ENCODE results near the gene CHST9. TPM values are rescaled to one million over a fixed set of nuclear protein-coding genes. Genes with fewer than 3 reads are reported as not detected.

CHST9 gene
- polyA plus RNA-seq, 1 donor from 2014 or later = 0.32 TPM

DNA sequence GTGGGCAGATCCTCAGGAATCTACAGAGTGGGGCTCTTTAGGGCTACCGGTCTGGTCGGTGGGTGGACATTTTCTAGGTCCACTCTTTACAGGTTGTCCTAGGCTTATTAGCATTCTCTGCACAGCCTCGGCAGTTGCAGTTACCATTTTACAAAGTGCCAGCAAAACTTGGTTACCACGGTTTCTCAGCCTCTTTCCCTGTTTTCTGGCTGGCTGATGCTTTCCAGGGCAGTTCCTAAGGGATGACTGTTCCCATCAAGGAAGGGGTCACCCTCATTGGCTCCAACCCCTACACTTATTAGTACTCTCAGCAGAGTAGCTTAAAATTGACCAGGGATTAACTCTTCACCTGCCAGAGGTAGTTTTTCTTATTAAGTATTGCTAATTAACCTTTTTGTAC is 317.6 kb downstream of the CHST9 start:
- Histone ChIP-seq H3K4me2 (ENCODE audit: low read length) (no peak overlapping the region), H3F3A (ENCODE audit: insufficient read depth, low read length, poor library complexity, severe bottlenecking) (no peaks in the 10 kb centered on the region), H3K4me3 (ENCODE audit: low read length) (no peak overlapping the region), H3K9me2 (ENCODE audit: insufficient read depth, low read length) (no peaks in the 10 kb centered on the region), H3K79me2 (replicated peaks; ENCODE audit: insufficient read depth, low read length) (no peaks in the 10 kb centered on the region), H3K9me3 (ENCODE audit: low read length) (no peaks in the 10 kb centered on the region), H3K36me3 (ENCODE audit: insufficient read depth, low read length) (no peaks in the 10 kb centered on the region), H3K27ac (ENCODE audit: low read length) (no peak overlapping the region), H4K20me1 (ENCODE audit: insufficient read depth) (no peaks in the 10 kb centered on the region), H3K27me3 (ENCODE audit: insufficient read depth, low read depth, low read length) (peaks cover 16% of the 10 kb centered on the region), H3K9ac (ENCODE audit: low read length) (no peak overlapping the region), H2AFZ (ENCODE audit: low read depth, low read length) (no peak overlapping the region)
- TF ChIP-seq TAF1 (IDR thresholded peaks at IDR 0.05; ENCODE audit: low read depth) (no peak), EP300 (conservative IDR thresholded peaks at IDR 0.05; ENCODE audit: poor library complexity, severe bottlenecking) (no peak), EZH2 (IDR thresholded peaks at IDR 0.05; ENCODE audit: borderline replicate concordance, insufficient read depth, low read length, poor library complexity, severe bottlenecking) (no peak), MXI1 (conservative IDR thresholded peaks at IDR 0.05; ENCODE audit: poor library complexity, severe bottlenecking) (no peak), SMC3 (conservative IDR thresholded peaks at IDR 0.05; ENCODE audit: poor library complexity) (no peak), RAD21 (conservative IDR thresholded peaks at IDR 0.05) (no peak), POLR2AphosphoS5 (IDR thresholded peaks at IDR 0.05) (no peak)
- TF ChIP-seq, protein P1, sequence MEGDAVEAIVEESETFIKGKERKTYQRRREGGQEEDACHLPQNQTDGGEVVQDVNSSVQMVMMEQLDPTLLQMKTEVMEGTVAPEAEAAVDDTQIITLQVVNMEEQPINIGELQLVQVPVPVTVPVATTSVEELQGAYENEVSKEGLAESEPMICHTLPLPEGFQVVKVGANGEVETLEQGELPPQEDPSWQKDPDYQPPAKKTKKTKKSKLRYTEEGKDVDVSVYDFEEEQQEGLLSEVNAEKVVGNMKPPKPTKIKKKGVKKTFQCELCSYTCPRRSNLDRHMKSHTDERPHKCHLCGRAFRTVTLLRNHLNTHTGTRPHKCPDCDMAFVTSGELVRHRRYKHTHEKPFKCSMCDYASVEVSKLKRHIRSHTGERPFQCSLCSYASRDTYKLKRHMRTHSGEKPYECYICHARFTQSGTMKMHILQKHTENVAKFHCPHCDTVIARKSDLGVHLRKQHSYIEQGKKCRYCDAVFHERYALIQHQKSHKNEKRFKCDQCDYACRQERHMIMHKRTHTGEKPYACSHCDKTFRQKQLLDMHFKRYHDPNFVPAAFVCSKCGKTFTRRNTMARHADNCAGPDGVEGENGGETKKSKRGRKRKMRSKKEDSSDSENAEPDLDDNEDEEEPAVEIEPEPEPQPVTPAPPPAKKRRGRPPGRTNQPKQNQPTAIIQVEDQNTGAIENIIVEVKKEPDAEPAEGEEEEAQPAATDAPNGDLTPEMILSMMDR (IDR thresholded peaks at IDR 0.05; ENCODE audit: poor library complexity, severe bottlenecking) = no peak
- TF ChIP-seq, protein P2, sequence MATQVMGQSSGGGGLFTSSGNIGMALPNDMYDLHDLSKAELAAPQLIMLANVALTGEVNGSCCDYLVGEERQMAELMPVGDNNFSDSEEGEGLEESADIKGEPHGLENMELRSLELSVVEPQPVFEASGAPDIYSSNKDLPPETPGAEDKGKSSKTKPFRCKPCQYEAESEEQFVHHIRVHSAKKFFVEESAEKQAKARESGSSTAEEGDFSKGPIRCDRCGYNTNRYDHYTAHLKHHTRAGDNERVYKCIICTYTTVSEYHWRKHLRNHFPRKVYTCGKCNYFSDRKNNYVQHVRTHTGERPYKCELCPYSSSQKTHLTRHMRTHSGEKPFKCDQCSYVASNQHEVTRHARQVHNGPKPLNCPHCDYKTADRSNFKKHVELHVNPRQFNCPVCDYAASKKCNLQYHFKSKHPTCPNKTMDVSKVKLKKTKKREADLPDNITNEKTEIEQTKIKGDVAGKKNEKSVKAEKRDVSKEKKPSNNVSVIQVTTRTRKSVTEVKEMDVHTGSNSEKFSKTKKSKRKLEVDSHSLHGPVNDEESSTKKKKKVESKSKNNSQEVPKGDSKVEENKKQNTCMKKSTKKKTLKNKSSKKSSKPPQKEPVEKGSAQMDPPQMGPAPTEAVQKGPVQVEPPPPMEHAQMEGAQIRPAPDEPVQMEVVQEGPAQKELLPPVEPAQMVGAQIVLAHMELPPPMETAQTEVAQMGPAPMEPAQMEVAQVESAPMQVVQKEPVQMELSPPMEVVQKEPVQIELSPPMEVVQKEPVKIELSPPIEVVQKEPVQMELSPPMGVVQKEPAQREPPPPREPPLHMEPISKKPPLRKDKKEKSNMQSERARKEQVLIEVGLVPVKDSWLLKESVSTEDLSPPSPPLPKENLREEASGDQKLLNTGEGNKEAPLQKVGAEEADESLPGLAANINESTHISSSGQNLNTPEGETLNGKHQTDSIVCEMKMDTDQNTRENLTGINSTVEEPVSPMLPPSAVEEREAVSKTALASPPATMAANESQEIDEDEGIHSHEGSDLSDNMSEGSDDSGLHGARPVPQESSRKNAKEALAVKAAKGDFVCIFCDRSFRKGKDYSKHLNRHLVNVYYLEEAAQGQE (IDR thresholded peaks at IDR 0.05; ENCODE audit: borderline replicate concordance) = no peak

DNA sequence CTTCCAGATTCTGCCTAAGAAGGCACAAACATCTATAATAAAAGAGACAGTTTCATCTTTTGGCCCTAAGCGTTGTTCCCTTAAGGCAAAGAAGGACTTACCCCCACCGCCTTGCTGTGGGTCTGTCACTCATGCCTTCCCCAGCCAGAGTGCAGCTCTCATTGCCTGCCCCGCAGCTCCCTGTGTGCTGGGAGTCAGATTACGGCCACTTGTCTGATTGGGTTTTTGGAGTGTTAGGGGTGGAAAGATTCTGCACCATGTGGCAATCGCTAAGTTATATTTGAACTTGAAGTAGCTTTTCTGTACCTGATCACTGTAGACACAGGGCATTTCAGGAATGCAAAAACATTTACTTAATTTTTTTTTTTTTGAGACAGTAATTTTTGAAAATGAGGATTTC is 319.6 kb downstream of the CHST9 start, which contains the start of gene AQP4:
Gene AQP4 (minus strand): TSS at position 151 of the 400 bp plus-strand sequence. CDS start 18 bp downstream, at position 133.
- Histone ChIP-seq H3F3A (ENCODE audit: insufficient read depth, low read length, poor library complexity, severe bottlenecking) (no peaks in the 10 kb centered on the region), H3K27ac (ENCODE audit: low read length) (no peak within 1 kb of the TSS), H3K9me2 (ENCODE audit: insufficient read depth, low read length) (no peaks in the 10 kb centered on the region), H4K20me1 (ENCODE audit: insufficient read depth) (no peaks in the 10 kb centered on the region), H3K9me3 (ENCODE audit: low read length) (no peaks in the 10 kb centered on the region), H3K9ac (ENCODE audit: low read length) (no peak within 1 kb of the TSS), H3K36me3 (ENCODE audit: insufficient read depth, low read length) (no peaks in the 10 kb centered on the region), H3K27me3 (ENCODE audit: insufficient read depth, low read depth, low read length) (peaks cover 16% of the 10 kb centered on the region), H3K79me2 (replicated peaks; ENCODE audit: insufficient read depth, low read length) (no peaks in the 10 kb centered on the region), H3K4me3 (ENCODE audit: low read length) (no peak within 1 kb of the TSS), H2AFZ (ENCODE audit: low read depth, low read length) (no peak within 1 kb of the TSS), H3K4me2 (ENCODE audit: low read length) (no peak within 1 kb of the TSS)
- no peak for TF ChIP-seq RAD21 (conservative IDR thresholded peaks at IDR 0.05)
- no peak for TF ChIP-seq TAF1 (IDR thresholded peaks at IDR 0.05; ENCODE audit: low read depth)
- TF ChIP-seq POLR2AphosphoS5 (IDR thresholded peaks at IDR 0.05) = no peak
- no peak for TF ChIP-seq MXI1 (conservative IDR thresholded peaks at IDR 0.05; ENCODE audit: poor library complexity, severe bottlenecking)

Measured in neural cell (in vitro differentiated cells).